Activated CD4-positive, alpha-beta T cell treated with anti-CD3 and anti-CD28 coated beads, Interleukin-2, amount 10 ng/mL, durations not matched to agents 24 days and 14 days (primary cell): Measurements from ENCODE around the gene TNC. TPM values are rescaled to one million over a fixed set of nuclear protein-coding genes. Genes with fewer than 3 reads are reported as not detected.

ENCODE experiments used
- total RNA-seq: library from RNA; stranded (reverse); gene quantifications from 2 replicates; pipeline ENCODE4 v1.2.3, GENCODE V29; 2022

Gene TNC
- total RNA-seq, 1 donor from 2014 or later: 0.98 TPM

Other genes with a start within 250 kb of the TNC start
- 148 and 150 TPM in 2 replicates for gene TNFSF8, start 187.6 kb downstream of the TNC start, total RNA-seq